Pancreas (tissue), 10 donors: Measurements from ENCODE around the gene TMEM201. TPM values are rescaled to one million over a fixed set of nuclear protein-coding genes. Genes with fewer than 3 reads are reported as not detected.

Source experiments
- ATAC-seq, 4 donors: fragments of 200-7000 bp; cut with Tn5 transposase; one replicate each; pipeline versions ENCODE4 v1.8.0 to v1.9.1; 2020; ENCODE audit warnings: mild to moderate bottlenecking in 4 of 4, moderate library complexity in 4 of 4
- DNase-seq, 6 donors: peaks; one replicate each; pipeline ENCODE4 v3.0.0-alpha.2; 2020
- FAIRE-seq: peaks from 2 replicates; lab custom pipeline; 2012; peaks lifted over from hg19 to GRCh38; lab: Jason Lieb, UNC
- H3K27ac ChIP-seq, 4 donors: fragments of 200-600 bp; sonication (generic); 1 replicate in 3 of 4; 2 replicates in 1 of 4; pipeline versions ENCODE4 v1.5.0 to v1.8.0; 2020
- H3K27me3 ChIP-seq, 4 donors: fragments of 200-600 bp; one replicate each; pipeline ENCODE4 v1.8.0; 2021
- H3K36me3 ChIP-seq, 3 donors: fragments of 200-600 bp; sonication (generic) in 1 of 3; one replicate each; pipeline versions ENCODE4 v1.5.0 to v1.8.0; 2020 to 2021
- H3K4me1 ChIP-seq, 3 donors: fragments of 200-600 bp; one replicate each; pipeline ENCODE4 v1.8.0; 2021
- H3K4me3 ChIP-seq, 4 donors: fragments of 200-600 bp; sonication (generic) in 2 of 4; one replicate each; pipeline versions ENCODE4 v1.5.0 to v1.8.0; 2020 to 2021
- H3K9me3 ChIP-seq, 4 donors: fragments of 200-600 bp; one replicate each; pipeline ENCODE4 v1.8.0; 2021
- CTCF ChIP-seq, 4 donors: fragments of 200-600 bp; sonication (generic) in 3 of 4; IDR thresholded peaks; one replicate each; pipeline versions ENCODE4 v1.5.0 to v1.8.0; 2021; ENCODE audit warnings: antibody characterized with exemption in 4 of 4
- WGBS, 2 donors: extraction: QIAGEN DNeasy Blood & Tissue Kit; methylation state at CpG; one replicate each; pipeline ENCODE4 v1.1.7; 2013; 5-methylcytosine and 5-hydroxymethylcytosine counted together
- intact Hi-C, 3 donors: fragments of 100-400 bp; cut with DNase I; formaldehyde crosslinking; loops; one replicate each; pipeline versions ENCODE4 v1.11.1 to v1.14.2; 2022
- polyA plus RNA-seq, 2 donors: library from polyadenylated mRNA; stranded (reverse); fragments of 200-250 nt; gene quantifications; one replicate each; pipeline ENCODE4 v1.2.3, GENCODE V29; 2013
- total RNA-seq, 6 donors: library from RNA; stranded (reverse); fragmentation: NEBNext Ultra II Directional in 4 of 6; extraction: Animal tissue kit (Norgen Biotek cat#: 25700) in 4 of 6; gene quantifications; one replicate each; pipeline versions ENCODE4 v1.2.1 to v1.2.4, GENCODE V29; 2021 to 2023
- donor health status: healthy with polysubstance abuse.
- donor health status: DM: no; HTN: no; CAD: no; lungs with moderate emphysema.
- donor health status: DM: no; HTN: no; CAD: no.
- donor health status: control.
- donor health status: control.
- donor health status: Bipolar disorder and iron deficiency.
- donor health status: DM: yes; HTN: yes; CAD: no.
- donor health status: DM: no; HTN: no; CAD: no.
- donor health status: DM: no; HTN: no; CAD: no.
- donor health status: DM: yes; HTN: yes; CAD: no.

TMEM201 gene
- total and polyA plus RNA-seq, 8 donors: 2.9 to 7.2 (median 6.2) TPM

GRCh38 chr1:9658199-9658598, 69.5 kb downstream of the TMEM201 start:
- no peak overlapping the region for H3K27ac ChIP-seq
- H3K36me3 ChIP-seq: no peaks in the 10 kb centered on the region
- H3K4me1 ChIP-seq: no peaks in the 10 kb centered on the region
- DNase-seq (no peak), ATAC-seq (no peak), FAIRE-seq (no peak)
- WGBS, 2 donors: 63 to 78% methylated on average over 4 of the region's 4 CpGs
- TF ChIP-seq CTCF (IDR thresholded peaks at IDR 0.05): no peak
- no peak overlapping the region for H3K4me3 ChIP-seq
- no peaks in the 10 kb centered on the region for H3K27me3 ChIP-seq
- intact Hi-C loops: no loop called here
- no peaks in the 10 kb centered on the region for H3K9me3 ChIP-seq

GRCh38 chr1:9659328-9659727, 70.6 kb downstream of the TMEM201 start:
- WGBS, 2 donors: 61 to 69% methylated on average over 5 of the region's 5 CpGs
- intact Hi-C loops: no loop called here

GRCh38 chr1:9663257-9663656, 74.5 kb downstream of the TMEM201 start:
- Histone ChIP-seq H3K27ac (no peak overlapping the region), H3K27me3 (no peaks in the 10 kb centered on the region), H3K4me3 (no peak overlapping the region), H3K36me3 (no peaks in the 10 kb centered on the region), H3K4me1 (no peaks in the 10 kb centered on the region), H3K9me3 (no peaks in the 10 kb centered on the region)
- FAIRE-seq (no peak), ATAC-seq (no peak), DNase-seq (no peak)
- intact Hi-C loops: no loop called here
- WGBS, 2 donors: 83 to 86% methylated on average over 6 of the region's 6 CpGs
- no peak for TF ChIP-seq CTCF (IDR thresholded peaks at IDR 0.05)

More at GRCh38 chr1:9659328-9659727, 70.6 kb downstream of the TMEM201 start:
- Histone ChIP-seq H3K4me3 (no peak overlapping the region), H3K27ac (no peak overlapping the region), H3K9me3 (no peaks in the 10 kb centered on the region), H3K27me3 (no peaks in the 10 kb centered on the region), H3K36me3 (no peaks in the 10 kb centered on the region), H3K4me1 (no peaks in the 10 kb centered on the region)
- FAIRE-seq: no peak
- peak in 1 of 4 donors; percentile 54 for ATAC-seq
- TF ChIP-seq CTCF (IDR thresholded peaks at IDR 0.05): no peak
- no peak for DNase-seq

Other genes with a start within 250 kb of the TMEM201 start
- 1 to 10 TPM; 1.1 to 2.0 (median 1.6) TPM for gene SLC25A33, start 49.4 kb upstream of the TMEM201 start, total RNA-seq
- 1 to 10 TPM; 1.5 to 2.9 TPM for gene SLC25A33, start 49.4 kb upstream of the TMEM201 start, polyA plus RNA-seq
- gene PIK3CD, start 62.8 kb downstream of the TMEM201 start, total RNA-seq: 10 to 100 TPM in 1 of 6 donors, 1 to 10 TPM in 5; 1.9 to 10.6 (median 2.2) TPM
- 1 to 10 TPM; 2.4 to 3.8 TPM for gene PIK3CD, start 62.8 kb downstream of the TMEM201 start, polyA plus RNA-seq
- gene CLSTN1, start 235.1 kb downstream of the TMEM201 start, total RNA-seq: 10 to 100 TPM; 56.9 to 73.5 (median 66.0) TPM
- gene CLSTN1, start 235.1 kb downstream of the TMEM201 start, polyA plus RNA-seq: 10 to 100 TPM; 44.2 to 54.2 TPM